Immature natural killer cell (primary cell): Measurements from ENCODE around the gene FOXP4. TPM values are rescaled to one million over a fixed set of nuclear protein-coding genes. Genes with fewer than 3 reads are reported as not detected.
A peak's percentile ranks its signal among the peaks of the same experiment; 100 is the strongest.

ENCODE experiments used
- DNase-seq, 3 donors: peaks; one replicate each; pipeline ENCODE4 v3.0.0; 2022; ENCODE audit warnings: mixed read lengths in 1 of 3
- H3K27ac Mint-ChIP-seq, 6 donors: one replicate each; pipeline ENCODE4 v1.8.0; 2020; ENCODE audit warnings: mixed read lengths in 6 of 6, mild to moderate bottlenecking in 5 of 6, inconsistent platforms in 4 of 6, moderate library complexity in 3 of 6
- H3K27me3 Mint-ChIP-seq, 3 donors: one replicate each; pipeline ENCODE4 v1.8.0; 2020 to 2021; ENCODE audit warnings: low read depth in 3 of 3, mild to moderate bottlenecking in 3 of 3, mixed read lengths in 3 of 3, moderate library complexity in 3 of 3, inconsistent platforms in 1 of 3
- H3K36me3 Mint-ChIP-seq, 3 donors: one replicate each; pipeline ENCODE4 v1.8.0; 2020; ENCODE audit warnings: mixed read lengths in 3 of 3, inconsistent platforms in 2 of 3, mild to moderate bottlenecking in 2 of 3
- H3K4me1 Mint-ChIP-seq, 2 donors: one replicate each; pipeline ENCODE4 v1.8.0; 2020; ENCODE audit warnings: inconsistent platforms in 2 of 2, mild to moderate bottlenecking in 2 of 2, mixed read lengths in 2 of 2, moderate library complexity in 1 of 2
- H3K4me3 Mint-ChIP-seq, 5 donors: one replicate each; pipeline ENCODE4 v1.8.0; 2020; ENCODE audit warnings: mild to moderate bottlenecking in 5 of 5, mixed read lengths in 5 of 5, inconsistent platforms in 3 of 5, moderate library complexity in 3 of 5
- H3K9me3 Mint-ChIP-seq, 6 donors: one replicate each; pipeline ENCODE4 v1.8.0; 2020; ENCODE audit warnings: mild to moderate bottlenecking in 6 of 6, mixed read lengths in 6 of 6, inconsistent platforms in 4 of 6, moderate library complexity in 3 of 6
- polyA plus RNA-seq, 3 donors: library from polyadenylated mRNA; unstranded; fragments of 300-500 nt; fragmentation: Illumina TruSeq; gene quantifications; one replicate each; pipeline ENCODE4 v1.2.3, GENCODE V29; 2021

Gene FOXP4
- polyA plus RNA-seq, 3 donors from 2014 or later = 0.10 to 0.73 (median 0.68) TPM

DNA sequence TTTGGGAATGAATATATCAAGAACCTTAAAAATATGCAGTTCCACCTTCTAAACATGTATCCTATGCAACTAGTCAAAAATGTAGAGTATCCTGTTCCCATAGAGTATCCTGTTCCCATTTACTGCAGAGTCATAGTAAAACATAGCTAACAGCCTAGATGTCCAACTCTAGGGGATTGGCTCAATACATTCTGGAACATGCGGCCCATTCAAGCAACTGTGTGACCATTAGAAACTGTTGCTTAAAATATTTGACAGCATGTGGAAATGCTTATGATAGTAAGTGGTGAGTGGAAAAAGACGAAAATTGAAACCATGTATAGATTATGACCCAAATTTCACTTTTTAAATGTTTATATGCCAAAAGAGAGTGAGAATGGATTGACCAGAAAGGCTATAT lies 11.2 kb downstream of the FOXP4 start:
- no peak overlapping the region for H3K4me3 Mint-ChIP-seq
- no peaks in the 10 kb centered on the region for H3K9me3 Mint-ChIP-seq
- peaks cover 0 to 7% (median 3%) of the 10 kb centered on the region in 3 donors for H3K27me3 Mint-ChIP-seq
- no peak for DNase-seq
- peaks cover 0 to 5% (median 0%) of the 10 kb centered on the region in 3 donors for H3K36me3 Mint-ChIP-seq
- H3K27ac Mint-ChIP-seq = no peak overlapping the region
- H3K4me1 Mint-ChIP-seq = peaks cover 24 to 28% of the 10 kb centered on the region in 2 donors

DNA sequence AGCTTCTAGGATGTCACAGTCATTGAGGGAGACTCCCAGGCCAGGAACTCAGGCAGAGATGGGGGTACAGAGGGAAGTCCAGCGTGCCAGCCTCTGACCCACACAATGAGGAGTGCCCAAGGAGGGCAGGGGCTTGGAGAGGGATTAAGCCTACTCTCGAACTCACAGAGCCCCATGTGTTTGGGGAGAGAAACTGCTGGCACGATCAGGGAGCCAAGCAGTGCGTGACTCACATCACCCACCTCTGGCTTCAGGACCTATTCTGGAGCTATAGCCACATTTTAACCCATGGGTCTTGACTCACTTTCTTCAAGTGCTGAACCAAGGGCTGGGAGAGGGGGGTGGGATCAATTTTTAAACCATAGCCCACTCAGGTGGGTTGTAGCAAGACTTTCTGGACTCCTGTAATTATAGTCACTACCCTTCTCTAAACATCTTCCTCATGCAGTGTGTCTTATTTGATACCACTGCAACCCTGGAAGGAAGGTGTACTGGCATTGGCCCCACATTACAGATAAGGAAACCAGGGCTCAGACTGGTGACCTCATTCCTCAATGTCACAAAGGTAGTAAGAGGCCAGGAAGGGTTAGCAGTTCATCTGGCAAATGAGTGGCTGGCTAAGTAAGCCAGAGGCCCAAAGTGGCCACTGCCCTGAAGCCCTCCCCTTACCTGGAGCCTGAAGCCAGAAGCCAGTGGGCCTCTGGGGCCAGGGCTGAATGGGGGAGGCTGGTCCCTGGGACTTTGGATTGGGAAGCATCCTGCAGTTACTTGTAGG lies 12.0 kb downstream of the FOXP4 start:
- DNase-seq = no peak
- Mint-ChIP-seq H3K4me3 (no peak overlapping the region), H3K9me3 (no peaks in the 10 kb centered on the region), H3K36me3 (peaks cover 0 to 5% (median 0%) of the 10 kb centered on the region in 3 donors), H3K27me3 (peaks cover 0 to 7% (median 3%) of the 10 kb centered on the region in 3 donors), H3K27ac (no peak overlapping the region), H3K4me1 (peaks cover 24 to 28% of the 10 kb centered on the region in 2 donors)

DNA sequence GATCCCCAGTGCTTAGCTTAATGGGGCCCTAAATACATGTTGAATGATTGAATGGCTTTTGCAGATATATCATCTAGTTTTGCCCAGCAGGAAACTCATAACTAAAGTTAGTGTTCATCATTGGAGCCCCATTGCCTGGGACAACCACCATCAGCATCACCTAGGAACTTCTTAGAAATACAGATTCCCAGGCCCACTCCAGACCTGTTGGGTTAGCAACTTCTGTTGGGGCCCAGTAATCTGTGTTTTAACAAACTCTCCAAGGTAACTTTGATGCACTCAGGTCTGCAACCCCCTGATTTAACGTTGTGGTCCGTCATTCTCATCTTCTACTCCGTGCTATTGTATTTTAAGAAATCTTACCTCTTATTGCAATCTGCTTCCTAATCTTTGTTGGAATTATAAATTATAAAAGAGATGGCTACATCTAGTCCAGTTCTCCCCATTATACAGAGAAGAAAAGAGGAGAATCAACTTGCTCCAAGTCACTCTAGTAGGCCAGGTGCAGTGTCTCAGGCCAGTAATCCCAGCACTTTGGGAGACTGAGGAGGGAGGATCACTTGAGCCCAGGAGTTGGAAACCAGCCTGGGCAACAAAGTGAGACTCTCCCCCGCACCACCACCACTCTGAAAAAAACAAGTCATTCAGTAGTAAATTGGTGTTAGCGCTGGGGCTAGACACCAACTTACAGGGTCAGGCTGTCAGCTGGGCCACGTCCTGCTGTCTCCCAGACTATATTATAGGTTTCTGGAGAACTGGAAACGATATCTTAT lies 13.7 kb downstream of the FOXP4 start:
- Mint-ChIP-seq H3K9me3 (no peaks in the 10 kb centered on the region), H3K36me3 (peaks cover 0 to 8% (median 0%) of the 10 kb centered on the region in 3 donors), H3K27ac (peak overlapping the region in 5 of 6 donors; percentile 40 to 85 (median 82)), H3K4me3 (peak overlapping the region; percentile 85 to 90 (median 87)), H3K4me1 (peaks cover 24 to 28% of the 10 kb centered on the region in 2 donors), H3K27me3 (peaks cover 0 to 5% (median 3%) of the 10 kb centered on the region in 3 donors)
- no peak for DNase-seq

DNA sequence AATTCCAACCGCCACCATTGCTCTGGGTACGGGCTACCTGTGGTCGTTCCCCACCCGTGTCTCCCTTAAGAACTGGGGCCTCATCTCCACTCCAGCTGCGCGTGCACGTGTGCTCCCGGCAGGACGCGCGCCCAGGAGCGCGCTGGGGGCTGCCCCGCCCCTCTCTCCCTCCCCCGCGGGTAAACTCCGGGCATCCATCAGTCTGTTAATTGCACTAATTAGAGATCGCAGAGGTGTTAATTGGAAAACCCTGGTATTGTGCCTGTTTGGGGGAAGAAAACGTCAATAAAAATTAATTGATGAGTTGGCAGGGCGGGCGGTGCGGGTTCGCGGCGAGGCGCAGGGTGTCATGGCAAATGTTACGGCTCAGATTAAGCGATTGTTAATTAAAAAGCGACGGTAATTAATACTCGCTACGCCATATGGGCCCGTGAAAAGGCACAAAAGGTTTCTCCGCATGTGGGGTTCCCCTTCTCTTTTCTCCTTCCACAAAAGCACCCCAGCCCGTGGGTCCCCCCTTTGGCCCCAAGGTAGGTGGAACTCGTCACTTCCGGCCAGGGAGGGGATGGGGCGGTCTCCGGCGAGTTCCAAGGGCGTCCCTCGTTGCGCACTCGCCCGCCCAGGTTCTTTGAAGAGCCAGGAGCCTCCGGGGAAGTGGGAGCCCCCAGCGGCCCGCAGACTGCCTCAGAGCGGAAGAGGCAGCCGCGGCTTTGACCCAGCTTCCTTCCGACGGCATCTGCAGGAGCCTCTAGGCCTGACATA lies 14.4 kb downstream of the FOXP4 start:
- peaks cover 0 to 5% (median 3%) of the 10 kb centered on the region in 3 donors for H3K27me3 Mint-ChIP-seq
- peaks cover 0 to 12% (median 5%) of the 10 kb centered on the region in 3 donors for H3K36me3 Mint-ChIP-seq
- peak overlapping the region; percentile 85 to 90 (median 87) for H3K4me3 Mint-ChIP-seq
- peak; percentile 84 to 87 (median 85) for DNase-seq
- H3K4me1 Mint-ChIP-seq = peaks cover 24 to 28% of the 10 kb centered on the region in 2 donors
- peak overlapping the region; percentile 73 to 89 (median 83) for H3K27ac Mint-ChIP-seq
- no peaks in the 10 kb centered on the region for H3K9me3 Mint-ChIP-seq

DNA sequence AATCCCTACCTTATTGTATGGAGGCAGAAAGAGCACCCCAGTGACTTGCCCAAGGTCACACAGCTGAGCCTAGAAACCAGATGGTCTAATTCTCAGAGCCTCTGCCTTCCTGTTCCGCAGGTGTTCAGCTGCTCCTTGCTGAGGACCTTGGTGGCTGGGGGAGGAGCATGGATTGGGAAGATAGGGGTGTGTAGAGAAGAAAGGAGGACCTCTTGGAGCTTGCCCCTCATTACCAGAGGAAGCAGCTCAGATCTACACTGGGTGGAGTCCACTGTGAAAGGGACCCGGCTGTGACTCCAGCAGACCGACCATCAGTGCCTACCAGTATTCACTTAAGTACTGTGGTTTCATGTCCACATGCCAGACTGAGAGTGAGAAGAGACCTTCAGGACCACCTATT lies 15.2 kb downstream of the FOXP4 start:
- Mint-ChIP-seq H3K9me3 (no peaks in the 10 kb centered on the region), H3K27ac (peak overlapping the region; percentile 11 to 89 (median 74)), H3K27me3 (peaks cover 0 to 3% (median 2%) of the 10 kb centered on the region in 3 donors), H3K36me3 (peaks cover 5 to 13% (median 12%) of the 10 kb centered on the region in 3 donors), H3K4me3 (peak overlapping the region in 4 of 5 donors; percentile 85 to 89 (median 87)), H3K4me1 (peaks cover 24 to 28% of the 10 kb centered on the region in 2 donors)
- DNase-seq = no peak

DNA sequence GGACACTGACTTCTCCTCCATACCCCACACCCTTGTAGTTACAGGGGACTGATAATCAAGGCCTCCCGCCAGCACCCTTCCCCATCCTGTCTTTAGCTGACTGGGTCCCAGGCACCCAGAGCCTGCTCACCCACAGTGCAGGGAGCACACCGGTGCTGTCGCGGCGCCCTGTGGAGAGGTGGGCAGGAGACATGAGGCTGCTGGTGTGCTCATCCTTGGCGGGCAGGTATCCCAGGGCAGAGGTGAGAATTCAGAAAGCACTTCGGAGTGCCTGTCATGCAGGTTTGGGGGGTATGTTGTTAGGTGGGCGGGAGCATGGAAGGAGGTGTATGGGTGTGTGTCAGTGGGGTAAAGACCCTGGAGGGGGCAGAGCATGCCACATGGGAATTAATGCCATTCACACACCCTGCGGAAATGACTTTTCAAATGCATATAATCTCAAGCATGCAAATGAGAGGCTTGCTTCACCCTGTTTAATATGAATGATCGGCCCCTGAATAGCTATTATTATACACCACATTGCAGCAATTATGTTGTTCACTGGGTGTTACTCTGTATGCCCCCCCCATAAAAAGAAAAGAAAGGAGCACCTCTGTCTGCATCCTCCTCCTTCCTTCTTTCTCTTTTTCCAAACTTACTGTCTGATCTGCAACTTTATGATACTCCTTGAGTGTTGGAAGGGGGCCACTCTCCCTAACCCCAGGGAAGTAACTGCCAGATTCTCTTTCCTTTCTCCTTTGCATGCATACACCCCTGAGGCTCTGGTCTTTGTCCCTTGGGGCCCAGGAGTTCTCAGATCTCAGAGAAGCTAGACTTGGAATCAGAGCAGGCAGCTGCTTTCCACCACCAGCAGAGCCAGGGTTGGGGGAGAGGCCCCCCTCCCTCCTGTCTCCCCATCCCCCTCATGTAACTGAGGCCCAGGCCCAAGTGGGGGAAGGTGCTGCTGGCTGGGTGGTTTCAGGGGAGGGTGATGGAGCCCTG lies 16.0 kb downstream of the FOXP4 start:
- no peak overlapping the region for H3K4me3 Mint-ChIP-seq
- no peaks in the 10 kb centered on the region for H3K9me3 Mint-ChIP-seq
- peaks cover 24 to 28% of the 10 kb centered on the region in 2 donors for H3K4me1 Mint-ChIP-seq
- H3K36me3 Mint-ChIP-seq = peaks cover 5 to 19% (median 13%) of the 10 kb centered on the region in 3 donors
- H3K27me3 Mint-ChIP-seq = peaks cover 0 to 5% (median 2%) of the 10 kb centered on the region in 3 donors
- DNase-seq = no peak
- H3K27ac Mint-ChIP-seq = peak overlapping the region in 5 of 6 donors; percentile 43 to 84 (median 73)

DNA sequence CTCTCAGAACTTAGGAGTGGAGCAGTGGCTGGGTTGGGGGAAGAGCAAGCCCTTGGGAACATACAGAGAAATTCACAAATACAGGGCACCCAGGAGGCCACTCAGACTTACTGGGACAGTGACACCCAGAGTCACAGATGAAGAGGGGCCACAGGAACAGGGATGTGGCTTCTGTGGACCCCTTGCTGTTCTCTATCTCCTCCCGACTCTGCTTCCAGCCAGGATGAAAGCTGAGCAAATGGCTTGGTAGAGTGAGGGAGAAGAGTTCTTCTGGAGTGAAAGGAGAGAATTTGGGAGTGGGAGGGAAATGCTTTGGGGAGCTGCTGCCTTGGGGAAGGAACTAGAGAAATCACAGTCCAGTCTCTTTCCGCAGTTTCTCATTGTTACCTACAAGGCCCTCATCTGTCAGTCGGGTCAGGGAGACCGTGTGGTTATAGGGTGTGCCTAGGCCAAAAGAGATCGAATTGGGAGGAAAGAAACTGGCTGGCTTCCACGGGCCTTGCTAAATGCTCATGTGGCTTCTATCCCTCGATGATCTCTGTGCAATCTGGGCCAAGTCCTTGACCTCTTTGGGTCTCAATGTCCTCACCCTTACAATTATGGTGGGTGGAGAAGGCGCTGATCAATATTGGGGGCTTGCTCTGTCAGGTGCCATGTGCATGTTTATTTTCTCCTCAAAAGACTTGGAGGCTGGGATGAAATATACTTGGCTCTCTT lies 17.0 kb downstream of the FOXP4 start:
- no peak for DNase-seq
- H3K9me3 Mint-ChIP-seq = no peaks in the 10 kb centered on the region
- no peak overlapping the region for H3K4me3 Mint-ChIP-seq
- peak overlapping the region in 3 of 6 donors; percentile 12 to 73 (median 28) for H3K27ac Mint-ChIP-seq
- peaks cover 0 to 5% (median 2%) of the 10 kb centered on the region in 3 donors for H3K27me3 Mint-ChIP-seq
- peaks cover 24 to 28% of the 10 kb centered on the region in 2 donors for H3K4me1 Mint-ChIP-seq
- peaks cover 5 to 25% (median 13%) of the 10 kb centered on the region in 3 donors for H3K36me3 Mint-ChIP-seq

DNA sequence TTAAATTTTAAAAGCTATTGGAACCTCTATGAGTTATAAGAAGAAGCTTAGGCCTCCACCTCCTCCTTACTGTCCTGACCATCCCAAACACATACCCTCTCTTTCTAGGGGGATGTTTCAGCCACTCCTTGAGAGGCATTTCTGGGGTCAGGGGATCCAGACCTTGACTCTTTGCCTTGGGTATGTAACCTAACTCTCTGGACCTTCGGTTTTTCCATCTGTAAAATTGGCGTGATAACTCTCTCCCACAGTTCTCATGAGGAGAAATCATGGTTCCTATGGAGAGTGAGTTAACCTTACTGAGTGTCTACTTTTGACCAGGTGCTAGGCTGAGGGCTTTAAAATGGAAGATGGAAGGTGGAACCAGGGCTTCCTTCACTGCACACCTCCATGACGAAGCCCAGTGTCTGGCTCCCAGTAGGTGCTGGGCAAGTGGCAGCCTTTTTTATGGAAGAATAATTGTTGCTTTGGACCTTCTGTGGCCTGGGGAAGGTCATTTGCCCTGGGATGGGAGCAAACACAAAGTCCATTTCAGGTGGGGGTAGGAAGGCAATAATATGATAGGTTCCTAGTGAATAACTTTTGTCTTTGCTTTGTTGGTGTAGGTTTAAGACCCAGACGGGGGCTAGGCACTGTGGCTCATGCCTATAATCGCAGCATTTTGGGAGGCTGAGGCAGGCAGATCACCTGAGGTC lies 18.4 kb downstream of the FOXP4 start:
- Mint-ChIP-seq H3K27me3 (peaks cover 0 to 4% (median 3%) of the 10 kb centered on the region in 3 donors), H3K9me3 (no peaks in the 10 kb centered on the region), H3K36me3 (peaks cover 8 to 30% (median 16%) of the 10 kb centered on the region in 3 donors), H3K4me3 (no peak overlapping the region), H3K27ac (no peak overlapping the region), H3K4me1 (peaks cover 22 to 23% of the 10 kb centered on the region in 2 donors)
- no peak for DNase-seq

DNA sequence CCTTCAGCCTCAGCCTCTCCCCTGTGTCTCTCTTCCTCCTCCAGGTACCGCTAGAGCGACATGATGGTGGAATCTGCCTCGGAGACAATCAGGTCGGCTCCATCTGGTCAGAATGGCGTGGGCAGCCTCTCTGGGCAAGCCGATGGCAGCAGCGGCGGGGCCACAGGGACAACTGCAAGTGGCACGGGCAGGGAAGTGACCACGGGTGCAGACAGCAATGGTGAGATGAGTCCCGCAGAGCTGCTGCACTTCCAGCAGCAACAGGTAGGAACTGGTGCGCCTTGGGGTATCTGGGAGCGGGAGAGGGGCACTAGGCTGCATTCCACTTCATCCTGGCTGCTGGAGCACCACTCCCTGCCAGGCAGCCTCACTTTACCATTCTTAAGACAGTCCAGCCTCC lies 19.5 kb downstream of the FOXP4 start:
- Mint-ChIP-seq H3K9me3 (no peaks in the 10 kb centered on the region), H3K4me1 (peaks cover 11 to 12% of the 10 kb centered on the region in 2 donors), H3K27ac (no peak overlapping the region), H3K27me3 (peaks cover 0 to 3% (median 2%) of the 10 kb centered on the region in 3 donors), H3K4me3 (no peak overlapping the region), H3K36me3 (peaks cover 8 to 30% (median 16%) of the 10 kb centered on the region in 3 donors)
- DNase-seq = no peak

DNA sequence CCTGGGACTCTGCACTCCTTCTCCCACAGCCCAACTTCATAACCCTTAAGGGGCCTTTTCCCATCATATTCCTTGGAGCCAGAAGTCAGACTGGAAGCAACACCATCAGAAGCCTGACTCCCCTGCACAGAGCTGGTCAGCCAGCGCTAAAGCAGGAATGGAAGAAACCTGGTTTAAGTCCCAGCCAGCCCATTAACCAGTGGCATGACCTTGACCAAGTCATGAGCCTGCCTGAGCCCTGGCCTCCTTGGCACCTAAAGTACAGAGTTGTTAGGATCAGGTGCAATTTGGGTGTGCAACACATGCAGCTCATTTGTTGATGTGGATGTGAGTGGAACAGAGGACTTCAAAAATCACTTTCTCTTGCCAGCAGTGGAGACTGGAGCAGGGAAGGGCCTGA lies 20.8 kb downstream of the FOXP4 start:
- Mint-ChIP-seq H3K4me3 (no peak overlapping the region), H3K36me3 (peaks cover 8 to 30% (median 16%) of the 10 kb centered on the region in 3 donors), H3K9me3 (no peaks in the 10 kb centered on the region), H3K27ac (no peak overlapping the region), H3K4me1 (peaks cover 0 to 1% of the 10 kb centered on the region in 2 donors), H3K27me3 (peaks cover 0 to 3% (median 2%) of the 10 kb centered on the region in 3 donors)
- DNase-seq = no peak

DNA sequence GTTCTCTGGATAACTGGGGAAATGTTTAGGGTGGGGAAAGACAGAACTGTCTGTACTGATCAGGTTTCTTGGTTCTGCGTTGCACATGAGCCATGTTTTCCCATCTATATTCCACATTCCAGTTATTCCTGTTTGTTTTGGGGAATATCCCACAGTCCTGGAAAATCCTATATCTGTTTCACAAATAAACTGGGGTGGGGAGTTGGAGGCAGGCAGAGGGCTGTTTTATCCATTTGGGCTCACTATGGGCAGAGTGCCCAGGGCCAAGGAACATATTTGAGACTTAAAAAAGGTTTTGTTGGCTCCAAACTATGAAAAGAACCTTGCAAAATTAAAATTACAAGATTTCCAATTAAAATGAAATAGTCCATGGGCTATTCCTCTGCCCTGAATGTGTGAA lies 21.5 kb downstream of the FOXP4 start:
- no peak for DNase-seq
- Mint-ChIP-seq H3K9me3 (no peaks in the 10 kb centered on the region), H3K4me1 (no peaks in the 10 kb centered on the region), H3K27me3 (peaks cover 0 to 3% (median 2%) of the 10 kb centered on the region in 3 donors), H3K27ac (no peak overlapping the region), H3K4me3 (no peak overlapping the region), H3K36me3 (peaks cover 8 to 32% (median 18%) of the 10 kb centered on the region in 3 donors)
